Measurements from ENCODE around the gene ATP10A. TPM values are rescaled to one million over a fixed set of nuclear protein-coding genes. Genes with fewer than 3 reads are reported as not detected.
A peak's percentile ranks its signal among the peaks of the same experiment; 100 is the strongest.
"Not testable (repeated sequence)": the region's sequence is repeated elsewhere in the genome, so short reads cannot be mapped to it uniquely, and the experiment has no call there.

The ATP10A gene
- total RNA-seq, 2 donors from 2014 or later: 28.6 to 36.8 TPM

- Mint-ChIP-seq H3K27me3 (peaks cover 24% of the 10 kb centered on the region), H3K27ac (no peak overlapping the region), H3K4me1 (no peaks in the 10 kb centered on the region), H3K4me3 (no peak overlapping the region), H3K36me3 (ENCODE audit: low read depth) (no peaks in the 10 kb centered on the region)
- ATAC-seq (no peak), DNase-seq (no peak)
- H3K9me3 ChIP-seq (ENCODE audit: control insufficient read depth, low read length, poor library complexity, severe bottlenecking): no peaks in the 10 kb centered on the region
Measured at GRCh38 chr15:25893596-25893995, 30.5 kb upstream of the ATP10A start.

DNA sequence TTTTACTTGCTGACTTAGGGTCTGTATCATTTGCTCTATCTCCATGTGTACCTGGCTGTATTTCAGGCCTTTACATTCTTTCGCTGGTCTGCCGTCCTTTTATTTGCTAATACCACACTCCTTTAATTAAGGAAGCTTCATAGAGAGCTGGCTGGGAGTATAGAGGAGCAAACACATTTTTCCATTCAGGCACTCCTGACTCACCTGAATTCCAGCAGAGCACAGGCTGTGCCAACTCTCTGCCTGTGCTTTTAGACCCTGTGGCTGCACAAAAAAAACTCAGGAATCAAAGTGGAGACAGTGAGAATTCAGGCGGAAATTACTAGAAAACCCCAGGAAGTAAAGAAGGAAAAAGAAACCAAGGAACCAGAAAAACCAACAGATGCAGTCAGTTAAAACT is 29.0 kb upstream of the ATP10A start:
- no peaks in the 10 kb centered on the region for H3K36me3 Mint-ChIP-seq (ENCODE audit: low read depth)
- H3K4me1 Mint-ChIP-seq: peaks cover 5% of the 10 kb centered on the region
- no peak overlapping the region for H3K4me3 Mint-ChIP-seq
- no peak for ATAC-seq
- DNase-seq: no peak
- H3K27ac Mint-ChIP-seq: no peak overlapping the region
- peaks cover 24% of the 10 kb centered on the region for H3K27me3 Mint-ChIP-seq
- no peaks in the 10 kb centered on the region for H3K9me3 ChIP-seq (ENCODE audit: control insufficient read depth, low read length, poor library complexity, severe bottlenecking)

DNA sequence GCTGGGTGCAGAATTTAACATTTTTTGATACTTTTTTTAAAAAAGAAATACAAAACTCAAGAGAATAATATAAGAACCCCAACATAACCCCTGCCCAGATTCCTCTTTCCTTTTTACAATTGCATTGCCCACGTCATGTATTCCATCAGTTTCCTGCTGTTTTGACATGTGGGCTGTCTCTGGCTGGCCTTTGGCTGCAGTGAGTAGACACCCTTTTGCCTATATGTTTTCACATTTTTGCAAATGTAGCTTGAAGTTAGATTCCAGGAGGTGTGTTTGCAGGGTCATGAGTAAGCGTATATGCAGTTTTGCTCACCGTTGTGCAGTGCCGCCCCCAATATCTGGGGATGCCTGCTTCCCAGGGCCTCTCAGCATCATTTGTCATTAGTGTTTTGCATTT is 28.0 kb upstream of the ATP10A start:
- DNase-seq: no peak
- ATAC-seq: no peak
- Mint-ChIP-seq H3K36me3 (ENCODE audit: low read depth) (no peaks in the 10 kb centered on the region), H3K4me3 (no peak overlapping the region), H3K27ac (no peak overlapping the region), H3K27me3 (peaks cover 24% of the 10 kb centered on the region), H3K4me1 (peaks cover 5% of the 10 kb centered on the region)
- no peaks in the 10 kb centered on the region for H3K9me3 ChIP-seq (ENCODE audit: control insufficient read depth, low read length, poor library complexity, severe bottlenecking)

- H3K27ac Mint-ChIP-seq: peak overlapping the region; percentile 1
- no peaks in the 10 kb centered on the region for H3K36me3 Mint-ChIP-seq (ENCODE audit: low read depth)
- no peak overlapping the region for H3K4me3 Mint-ChIP-seq
- H3K9me3 ChIP-seq (ENCODE audit: control insufficient read depth, low read length, poor library complexity, severe bottlenecking): no peaks in the 10 kb centered on the region
- ATAC-seq (no peak), DNase-seq (no peak)
- peaks cover 24% of the 10 kb centered on the region for H3K27me3 Mint-ChIP-seq
- H3K4me1 Mint-ChIP-seq: peaks cover 7% of the 10 kb centered on the region
Measured at GRCh38 chr15:25890529-25890928, 27.4 kb upstream of the ATP10A start.

GRCh38 chr15:25887870-25888269 is 24.7 kb upstream of the ATP10A start:
- ATAC-seq (no peak), DNase-seq (no peak)
- no peak overlapping the region for H3K27ac Mint-ChIP-seq
- H3K27me3 Mint-ChIP-seq: peaks cover 17% of the 10 kb centered on the region
- H3K4me3 Mint-ChIP-seq: no peak overlapping the region
- H3K36me3 Mint-ChIP-seq (ENCODE audit: low read depth): no peaks in the 10 kb centered on the region
- H3K4me1 Mint-ChIP-seq: peaks cover 7% of the 10 kb centered on the region
- H3K9me3 ChIP-seq (ENCODE audit: control insufficient read depth, low read length, poor library complexity, severe bottlenecking): no peaks in the 10 kb centered on the region

- H3K9me3 ChIP-seq (ENCODE audit: control insufficient read depth, low read length, poor library complexity, severe bottlenecking): no peaks in the 10 kb centered on the region
- Mint-ChIP-seq H3K36me3 (ENCODE audit: low read depth) (no peaks in the 10 kb centered on the region), H3K27me3 (peaks cover 7% of the 10 kb centered on the region), H3K27ac (no peak overlapping the region), H3K4me1 (peaks cover 7% of the 10 kb centered on the region), H3K4me3 (no peak overlapping the region)
- ATAC-seq (no peak), DNase-seq (no peak)
Measured at GRCh38 chr15:25886498-25887140, 23.5 kb upstream of the ATP10A start.

DNA sequence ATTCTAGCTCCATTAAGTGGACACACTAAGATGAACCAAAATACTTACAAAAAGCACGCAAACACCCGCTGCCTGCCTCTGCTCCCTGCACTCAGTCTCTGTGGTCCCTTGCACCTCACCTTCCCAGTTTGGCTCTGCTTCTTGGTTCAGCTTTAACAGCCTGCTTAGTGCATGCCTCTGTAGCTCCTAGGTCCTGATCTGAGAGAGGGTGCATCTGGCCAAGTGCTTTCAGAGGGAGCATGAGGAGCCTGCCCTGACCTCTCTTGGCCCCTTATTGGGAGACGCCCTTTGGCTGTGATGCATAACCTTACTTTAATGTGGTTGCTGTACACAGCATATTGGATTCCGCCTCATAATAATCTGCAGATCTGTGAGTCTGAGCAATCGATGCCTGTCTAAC is 21.2 kb upstream of the ATP10A start:
- H3K27ac Mint-ChIP-seq: no peak overlapping the region
- no peaks in the 10 kb centered on the region for H3K9me3 ChIP-seq (ENCODE audit: control insufficient read depth, low read length, poor library complexity, severe bottlenecking)
- no peak overlapping the region for H3K4me3 Mint-ChIP-seq
- DNase-seq (no peak), ATAC-seq (no peak)
- no peaks in the 10 kb centered on the region for H3K36me3 Mint-ChIP-seq (ENCODE audit: low read depth)
- H3K27me3 Mint-ChIP-seq: no peaks in the 10 kb centered on the region
- H3K4me1 Mint-ChIP-seq: peaks cover 7% of the 10 kb centered on the region

DNA sequence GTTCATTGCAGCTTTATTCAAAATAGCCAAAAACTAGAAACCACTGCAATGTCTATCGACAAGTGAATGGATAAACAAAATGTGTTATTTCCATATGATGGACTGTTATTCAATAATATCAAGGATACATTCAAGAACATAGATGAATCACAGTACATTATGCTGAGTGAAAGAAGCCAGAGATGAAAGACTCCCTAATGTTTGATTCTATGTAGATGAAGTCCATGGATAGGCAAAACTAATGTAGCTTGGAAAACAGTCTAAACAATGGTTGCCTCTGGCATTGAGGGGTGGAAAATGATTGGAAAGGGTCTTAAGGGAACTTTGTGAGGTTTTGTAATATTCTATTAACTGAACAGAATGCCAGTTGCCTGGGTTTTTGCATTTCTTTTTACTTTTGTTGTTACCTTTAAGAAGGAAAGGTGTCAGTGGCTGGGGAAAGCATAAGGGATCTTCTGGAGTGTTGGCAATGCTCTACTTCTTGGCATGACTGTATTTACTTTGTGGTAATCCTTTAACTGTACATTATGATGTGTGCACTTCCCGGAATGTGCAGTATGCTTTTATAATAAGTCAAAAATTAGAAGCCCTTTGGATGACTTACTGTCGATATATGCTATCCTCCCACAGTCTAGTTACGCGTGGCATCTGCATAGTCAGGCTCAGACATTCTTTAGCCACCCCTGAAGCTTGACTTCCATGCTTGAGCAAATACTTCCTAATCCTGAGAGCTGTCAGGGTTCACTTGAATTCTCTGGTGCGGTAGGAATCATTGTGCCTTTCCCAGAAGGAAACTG is 20.5 kb upstream of the ATP10A start:
- Mint-ChIP-seq H3K36me3 (ENCODE audit: low read depth) (no peaks in the 10 kb centered on the region), H3K4me1 (peaks cover 7% of the 10 kb centered on the region), H3K4me3 (no peak overlapping the region), H3K27ac (no peak overlapping the region), H3K27me3 (no peaks in the 10 kb centered on the region)
- no peaks in the 10 kb centered on the region for H3K9me3 ChIP-seq (ENCODE audit: control insufficient read depth, low read length, poor library complexity, severe bottlenecking)
- no peak for ATAC-seq
- DNase-seq: no peak

DNA sequence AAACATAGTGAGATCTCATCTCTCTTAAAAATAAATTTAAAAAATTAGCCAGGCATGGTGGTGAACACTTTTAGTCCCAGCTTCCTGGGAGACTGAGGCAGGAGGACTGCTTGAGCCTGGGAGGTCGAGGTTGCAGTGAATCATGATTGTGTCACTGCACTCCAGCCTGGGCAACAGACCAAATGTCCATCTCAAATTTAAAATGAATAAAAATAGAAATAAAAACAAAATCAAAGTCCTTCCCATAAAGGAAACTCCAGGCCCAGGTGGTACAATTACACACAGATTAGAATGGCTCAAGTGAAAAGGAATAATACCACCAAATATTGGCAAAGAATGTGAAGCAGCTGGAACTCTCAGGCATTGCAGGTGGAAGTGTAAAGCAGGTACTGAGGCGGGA is 19.3 kb upstream of the ATP10A start:
- ATAC-seq: no peak
- Mint-ChIP-seq H3K36me3 (ENCODE audit: low read depth) (no peaks in the 10 kb centered on the region), H3K27ac (no peak overlapping the region), H3K4me1 (peaks cover 6% of the 10 kb centered on the region), H3K4me3 (no peak overlapping the region), H3K27me3 (no peaks in the 10 kb centered on the region)
- H3K9me3 ChIP-seq (ENCODE audit: control insufficient read depth, low read length, poor library complexity, severe bottlenecking): no peaks in the 10 kb centered on the region
- DNase-seq: no peak

DNA sequence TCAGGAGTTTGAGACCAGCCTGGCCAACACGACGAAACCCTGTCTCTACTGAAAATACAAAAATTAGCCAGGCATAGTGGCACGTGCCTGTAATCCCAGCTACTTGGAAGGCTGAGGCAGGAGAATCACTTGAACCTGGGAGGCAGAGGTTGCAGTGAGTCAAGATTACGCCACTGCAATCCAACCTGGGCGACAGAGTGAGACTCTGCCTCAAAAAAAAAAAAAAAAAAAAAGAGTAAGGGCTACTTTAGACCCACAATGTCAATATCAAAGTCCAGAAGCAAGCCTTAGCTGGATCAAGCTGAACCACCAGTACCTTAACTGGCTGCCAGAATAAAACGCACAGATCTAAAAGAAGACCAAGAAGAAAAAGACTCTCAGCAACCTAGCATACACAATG is 17.8 kb upstream of the ATP10A start:
- not testable (repeated sequence) for H3K27ac Mint-ChIP-seq; H3K27me3 Mint-ChIP-seq; H3K36me3 Mint-ChIP-seq (ENCODE audit: low read depth); H3K4me1 Mint-ChIP-seq; ATAC-seq; DNase-seq; H3K4me3 Mint-ChIP-seq; H3K9me3 ChIP-seq (ENCODE audit: control insufficient read depth, low read length, poor library complexity, severe bottlenecking)

GRCh38 chr15:25880411-25880810 is 17.3 kb upstream of the ATP10A start:
- Mint-ChIP-seq H3K27ac (no peak overlapping the region), H3K36me3 (ENCODE audit: low read depth) (no peaks in the 10 kb centered on the region), H3K4me1 (peaks cover 2% of the 10 kb centered on the region), H3K4me3 (no peak overlapping the region), H3K27me3 (no peaks in the 10 kb centered on the region)
- DNase-seq (no peak), ATAC-seq (no peak)
- no peaks in the 10 kb centered on the region for H3K9me3 ChIP-seq (ENCODE audit: control insufficient read depth, low read length, poor library complexity, severe bottlenecking)

DNA sequence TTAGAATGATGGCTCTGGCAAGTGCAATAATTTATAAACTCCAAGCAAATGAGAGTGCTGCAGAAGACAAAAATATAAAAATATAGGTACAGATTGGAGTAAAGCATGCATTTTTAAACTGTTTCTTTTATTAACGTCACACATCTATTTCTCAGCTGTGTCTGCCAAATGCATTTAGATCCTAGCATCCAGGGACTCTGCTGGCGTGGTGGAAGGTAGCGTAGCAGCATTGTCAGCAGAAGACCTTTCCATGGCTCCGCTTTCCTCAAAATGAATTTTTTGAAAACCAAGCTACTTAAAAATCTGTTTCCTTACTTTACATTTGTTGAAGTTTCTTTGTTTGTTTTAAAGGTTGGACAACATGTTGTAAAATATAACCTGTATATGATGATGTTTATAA is 16.3 kb upstream of the ATP10A start:
- Mint-ChIP-seq H3K27ac (no peak overlapping the region), H3K4me3 (no peak overlapping the region), H3K4me1 (peaks cover 2% of the 10 kb centered on the region), H3K36me3 (ENCODE audit: low read depth) (no peaks in the 10 kb centered on the region), H3K27me3 (no peaks in the 10 kb centered on the region)
- DNase-seq (no peak), ATAC-seq (no peak)
- H3K9me3 ChIP-seq (ENCODE audit: control insufficient read depth, low read length, poor library complexity, severe bottlenecking): no peaks in the 10 kb centered on the region

GRCh38 chr15:25877681-25878080 is 14.6 kb upstream of the ATP10A start:
- H3K36me3 Mint-ChIP-seq (ENCODE audit: low read depth): no peaks in the 10 kb centered on the region

More at GRCh38 chr15:25877681-25878080, 14.6 kb upstream of the ATP10A start:
- H3K9me3 ChIP-seq (ENCODE audit: control insufficient read depth, low read length, poor library complexity, severe bottlenecking): no peaks in the 10 kb centered on the region
- Mint-ChIP-seq H3K27ac (no peak overlapping the region), H3K4me1 (peaks cover 2% of the 10 kb centered on the region), H3K27me3 (no peaks in the 10 kb centered on the region), H3K4me3 (no peak overlapping the region)
- ATAC-seq (no peak), DNase-seq (no peak)

All from T-helper 17 cell (primary cell).